Inflammatory macrophage (primary cell): ENCODE data around the gene MTA1.

ENCODE experiments used
- DNase-seq, 2 donors: peaks; one replicate each; pipeline ENCODE4 v3.0.0-alpha.2; 2020 to 2022

Gene MTA1

GRCh38 chr14:105466531-105467248 is 47.1 kb downstream of the MTA1 start:
- no peak for DNase-seq

- no peak for DNase-seq
Measured at GRCh38 chr14:105467249-105467941, 47.8 kb downstream of the MTA1 start.

- no peak for DNase-seq
Measured at GRCh38 chr14:105467942-105468471, 48.4 kb downstream of the MTA1 start.

- no peak for DNase-seq
Measured at GRCh38 chr14:105468621-105469241, 49.1 kb downstream of the MTA1 start.

GRCh38 chr14:105469456-105470349 is 50.1 kb downstream of the MTA1 start:
- DNase-seq, result no peak

- no peak for DNase-seq
Measured at GRCh38 chr14:105470350-105471296, 51.0 kb downstream of the MTA1 start.

GRCh38 chr14:105471297-105471821 is 51.7 kb downstream of the MTA1 start:
- DNase-seq, result no peak

GRCh38 chr14:105471823-105472485 is 52.3 kb downstream of the MTA1 start:
- no peak for DNase-seq

- DNase-seq, result no peak
Measured at GRCh38 chr14:105472486-105472991, 52.9 kb downstream of the MTA1 start.

- DNase-seq, result no peak
Measured at GRCh38 chr14:105473033-105473676, 53.5 kb downstream of the MTA1 start.

GRCh38 chr14:105473677-105474482 is 54.3 kb downstream of the MTA1 start:
- peak; percentile 11 to 39 for DNase-seq

- DNase-seq, result no peak
Measured at GRCh38 chr14:105474483-105475268, 55.0 kb downstream of the MTA1 start, which contains the start of gene CRIP2. Gene CRIP2 (plus strand): TSS chr14:105474821. CDS start chr14:105474863, 42 bp downstream.

- no peak for DNase-seq
Measured at GRCh38 chr14:105475269-105476096, 55.9 kb downstream of the MTA1 start.

- no peak for DNase-seq
Measured at GRCh38 chr14:105476097-105476830, 56.6 kb downstream of the MTA1 start.

- DNase-seq, result no peak
Measured at GRCh38 chr14:105476831-105477659, 57.4 kb downstream of the MTA1 start.
